GM18505 (cell line): ENCODE data around the gene GRAMD1B.
"Not testable (repeated sequence)": the region's sequence is repeated elsewhere in the genome, so short reads cannot be mapped to it uniquely, and the experiment has no call there.

ENCODE experiments used
- ATAC-seq: cut with Tn5 transposase; IDR thresholded peaks from one replicate; pipeline ENCODE4 v1.9.1; 2021; ENCODE audit not compliant: unreplicated experiment
- POLR2A ChIP-seq: IDR thresholded peaks from 4 replicates; pipeline ENCODE4 v1.6.1; 2011; ENCODE audit warnings: borderline replicate concordance; ENCODE audit not compliant: insufficient read depth, insufficient read length; ENCODE audit errors: extremely low read depth

GRAMD1B gene

GRCh38 chr11:123439616-123440015 is 9.5 kb downstream of the GRAMD1B start:
- TF ChIP-seq POLR2A = no peak
- no peak for ATAC-seq

DNA sequence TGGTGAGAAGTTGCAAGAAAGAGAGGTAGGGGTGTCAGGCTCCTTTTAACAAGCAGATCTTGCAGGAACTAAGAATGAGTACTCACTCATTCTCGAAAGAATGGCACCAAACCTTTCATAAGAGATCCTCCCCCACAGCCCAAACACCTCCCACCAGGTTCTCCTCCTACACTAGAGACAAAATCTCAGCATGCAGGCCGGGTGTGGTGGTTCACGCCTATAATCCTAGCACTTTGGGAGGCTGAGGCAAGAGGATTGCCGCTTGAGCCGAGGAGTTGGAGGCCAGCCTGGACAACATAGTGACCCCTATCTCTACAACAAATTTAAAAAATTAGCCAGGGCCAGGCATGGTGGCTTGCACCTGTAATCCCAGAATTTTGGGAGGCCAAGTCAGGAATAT is 11.1 kb downstream of the GRAMD1B start:
- ATAC-seq = no peak
- no peak for TF ChIP-seq POLR2A

GRCh38 chr11:123443851-123444623 is 14.0 kb downstream of the GRAMD1B start:
- no peak for TF ChIP-seq POLR2A
- no peak for ATAC-seq

DNA sequence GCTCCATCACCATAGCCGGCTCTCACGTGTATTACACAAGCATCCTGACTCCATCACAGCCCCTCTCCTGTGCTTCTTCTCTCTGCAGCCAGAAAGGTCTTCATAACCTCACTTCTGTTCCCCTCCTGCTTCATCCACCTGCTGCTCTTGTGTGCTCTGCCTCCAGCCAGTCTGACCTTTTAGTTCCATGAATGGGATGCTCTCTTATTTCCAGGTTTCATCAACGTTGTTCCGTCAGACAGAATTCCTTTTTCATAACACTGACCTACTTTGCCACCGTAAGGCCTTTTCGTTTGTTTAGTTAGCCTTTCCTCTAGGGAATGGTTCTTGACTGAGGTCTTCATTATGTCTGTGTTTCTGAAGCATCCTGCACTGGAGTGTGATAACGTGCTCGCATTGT is 18.8 kb downstream of the GRAMD1B start:
- no peak for TF ChIP-seq POLR2A
- no peak for ATAC-seq

GRCh38 chr11:123449436-123449835 is 19.4 kb downstream of the GRAMD1B start:
- ATAC-seq = no peak
- no peak for TF ChIP-seq POLR2A

DNA sequence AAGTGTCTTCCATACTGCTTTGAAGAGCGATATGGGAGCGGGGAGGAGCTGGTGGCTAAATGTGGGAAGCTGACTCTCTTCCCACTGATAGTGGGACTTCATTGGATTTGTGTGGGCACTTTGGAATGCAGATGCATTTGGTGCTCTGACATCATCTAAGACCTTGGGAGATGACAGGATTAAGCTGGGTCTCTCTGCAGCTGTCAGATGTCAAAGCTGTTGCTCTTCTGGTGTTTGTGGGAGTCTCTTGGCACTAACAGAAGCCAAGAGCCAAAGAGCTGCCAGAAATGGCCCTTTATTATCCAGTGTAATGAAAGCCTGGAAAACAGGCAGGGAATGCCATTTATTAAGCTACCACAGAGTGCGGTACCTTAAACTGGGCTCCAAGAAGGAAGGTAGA is 20.6 kb downstream of the GRAMD1B start:
- TF ChIP-seq POLR2A = no peak
- ATAC-seq = no peak

DNA sequence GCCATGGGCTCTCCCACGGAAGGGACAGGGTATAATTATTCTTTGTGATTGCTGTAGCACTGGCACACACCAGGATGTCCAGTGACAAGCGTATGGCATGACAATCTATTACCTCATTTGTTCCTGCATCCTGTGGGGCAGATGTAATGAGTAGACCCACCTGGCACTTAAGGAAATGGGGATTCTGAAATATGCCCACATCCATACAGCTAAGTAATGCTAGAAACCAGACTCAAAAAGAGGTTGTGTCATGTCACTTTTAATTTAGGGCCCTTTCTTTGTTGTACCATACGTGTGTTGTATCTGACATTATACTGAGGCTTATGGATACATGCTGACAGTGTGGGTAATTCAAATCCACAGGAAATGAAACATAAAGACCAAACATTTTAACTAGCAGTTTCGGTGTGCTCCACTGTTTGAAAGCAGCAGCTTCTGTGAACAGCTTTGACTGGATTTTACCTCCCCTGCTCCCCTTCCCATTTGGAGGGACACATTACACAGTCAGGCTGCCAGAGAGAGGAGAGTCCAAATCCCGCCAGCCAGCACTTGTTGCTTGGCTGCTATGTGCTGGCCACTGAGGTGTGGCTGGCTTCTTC is 21.2 kb downstream of the GRAMD1B start:
- no peak for TF ChIP-seq POLR2A
- ATAC-seq = no peak

GRCh38 chr11:123452794-123453193 is 22.7 kb downstream of the GRAMD1B start:
- ATAC-seq = no peak

GRCh38 chr11:123454060-123454651 is 24.1 kb downstream of the GRAMD1B start:
- no peak for TF ChIP-seq POLR2A
- no peak for ATAC-seq

More at GRCh38 chr11:123452794-123453193, 22.7 kb downstream of the GRAMD1B start:
- TF ChIP-seq POLR2A = no peak

DNA sequence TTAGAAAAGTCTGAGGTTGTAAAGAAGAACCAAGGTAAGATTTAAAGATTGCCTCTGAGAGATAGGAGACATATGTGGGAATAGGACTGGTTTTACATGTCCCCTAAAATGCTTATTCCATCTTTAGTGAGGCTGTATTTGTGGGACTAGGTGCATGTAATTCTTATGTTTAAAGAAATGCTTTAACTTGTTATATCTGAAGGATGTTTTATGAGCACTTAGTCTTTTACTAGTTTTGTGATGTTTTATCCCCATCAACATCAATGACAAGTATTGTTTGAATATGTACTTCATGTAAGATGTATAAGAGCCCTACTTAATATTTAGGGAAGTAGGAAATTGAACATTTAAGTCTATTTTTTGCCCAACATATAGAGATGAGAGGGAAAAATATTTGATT is 24.7 kb downstream of the GRAMD1B start:
- ATAC-seq = no peak
- no peak for TF ChIP-seq POLR2A

DNA sequence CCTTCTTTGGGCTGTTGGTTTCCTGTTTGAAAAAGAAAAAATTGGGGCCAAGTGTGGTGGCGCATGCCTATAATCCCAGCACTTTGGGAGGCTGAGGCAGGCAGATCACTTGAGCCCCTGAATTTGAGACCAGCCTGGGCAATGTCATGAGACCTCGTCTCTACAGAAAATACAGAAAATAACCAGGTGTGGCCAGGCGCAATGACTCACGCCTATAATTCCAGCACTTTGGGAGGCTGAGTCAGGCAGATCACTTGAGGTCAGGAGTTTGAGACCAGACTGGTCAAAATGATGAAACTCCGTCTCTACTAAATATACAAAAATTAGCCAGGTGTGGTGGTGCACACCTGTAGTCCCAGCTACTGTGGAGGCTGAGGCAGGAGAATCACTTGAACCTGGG is 26.4 kb downstream of the GRAMD1B start:
- not testable (repeated sequence) for ATAC-seq

- TF ChIP-seq POLR2A = no peak
- no peak for ATAC-seq
These were observed 27.2 kb downstream of the GRAMD1B start for GRCh38 chr11:123457187-123457770.

- no peak for TF ChIP-seq POLR2A
- ATAC-seq = no peak
These were observed 28.4 kb downstream of the GRAMD1B start for GRCh38 chr11:123458501-123458900.
